ENCODE measurements around the gene EPB41L4B.

GRCh38 chr9:109238655-109239054, 82.2 kb downstream of the EPB41L4B start:
- TF ChIP-seq USF2 (IDR thresholded peaks at IDR 0.05; ENCODE audit: low read depth, low read length) (no peak), POLR2A (IDR thresholded peaks at IDR 0.05; ENCODE audit: low read depth, low read length) (no peak), CTCF (conservative IDR thresholded peaks at IDR 0.05; ENCODE audit: low read depth, low read length) (no peak), RAD21 (IDR thresholded peaks at IDR 0.05; ENCODE audit: low read length) (no peak)

Data from IMR-90 (cell line).